CD14-positive monocyte (primary cell): ENCODE measurements around the gene AIRE. TPM values are rescaled to one million over a fixed set of nuclear protein-coding genes. Genes with fewer than 3 reads are reported as not detected.

Experiments
- DNase-seq, 3 donors: peaks; one replicate each; pipeline ENCODE4 v3.0.0-alpha.2; 2011 to 2022
- H2AFZ ChIP-seq: 2 replicates; pipeline ENCODE4 v1.6.0; 2012; ENCODE audit warnings: mild to moderate bottlenecking, low read depth, low read length, inconsistent platforms; ENCODE audit not compliant: insufficient read depth, poor library complexity, severe bottlenecking
- H3K27ac ChIP-seq, 2 donors: 1 replicate in 1 of 2; 2 replicates in 1 of 2; pipeline ENCODE4 v1.5.1; 2012 to 2013; ENCODE audit warnings: low read length in 2 of 2, control low read depth in 1 of 2, inconsistent platforms in 1 of 2, low read depth in 1 of 2, mild to moderate bottlenecking in 1 of 2
- H3K27me3 ChIP-seq, 2 donors: one replicate each; pipeline versions ENCODE4 v1.6.0 to v1.6.1; 2011 to 2013; ENCODE audit warnings: low read length in 2 of 2; ENCODE audit not compliant: control insufficient read depth in 2 of 2, insufficient read depth in 2 of 2
- H3K36me3 ChIP-seq, 2 donors: replicated peaks in 1 of 2; 1 replicate in 1 of 2; 2 replicates in 1 of 2; pipeline versions ENCODE4 v1.5.1 to v1.6.1; 2012 to 2013; ENCODE audit warnings: low read length in 2 of 2, control low read depth in 1 of 2, inconsistent platforms in 1 of 2, mild to moderate bottlenecking in 1 of 2; ENCODE audit not compliant: insufficient read depth in 2 of 2, control insufficient read depth in 1 of 2
- H3K4me1 ChIP-seq, 2 donors: 1 replicate in 1 of 2; 2 replicates in 1 of 2; pipeline versions ENCODE4 v1.5.1 to v1.6.1; 2012 to 2013; ENCODE audit warnings: low read length in 2 of 2, control low read depth in 1 of 2, inconsistent platforms in 1 of 2, mild to moderate bottlenecking in 1 of 2, moderate library complexity in 1 of 2; ENCODE audit not compliant: insufficient read depth in 2 of 2, control insufficient read depth in 1 of 2
- H3K4me2 ChIP-seq: replicated peaks from 2 replicates; pipeline ENCODE3; 2012; ENCODE audit warnings: low read length, moderate library complexity, mild to moderate bottlenecking; ENCODE audit not compliant: poor library complexity, severe bottlenecking; ENCODE audit errors: extremely low read depth
- H3K4me3 ChIP-seq, 3 experiments: fragments of 200-600 bp in 1 of 3; sonication (generic) in 1 of 3; replicated peaks in 1 of 3; 1 replicate in 2 of 3; 2 replicates in 1 of 3; pipeline ENCODE4 v1.5.1; 2011 to 2013; ENCODE audit warnings: low read length in 3 of 3, mild to moderate bottlenecking in 3 of 3, control low read depth in 2 of 3, low read depth in 2 of 3, inconsistent platforms in 1 of 3, moderate library complexity in 1 of 3
- H3K79me2 ChIP-seq: 2 replicates; pipeline ENCODE4 v1.6.0; 2012; ENCODE audit warnings: mild to moderate bottlenecking, control low read depth, inconsistent platforms, low read length, moderate library complexity; ENCODE audit not compliant: insufficient read depth
- H3K9ac ChIP-seq: 2 replicates; pipeline ENCODE4 v1.6.0; 2017; ENCODE audit warnings: low read length, mild to moderate bottlenecking; ENCODE audit not compliant: insufficient read depth, poor library complexity, severe bottlenecking
- H3K9me3 ChIP-seq, 2 donors: replicated peaks in 1 of 2; 1 replicate in 1 of 2; 2 replicates in 1 of 2; pipeline versions ENCODE4 v1.5.1 to v1.6.1; 2012 to 2013; ENCODE audit warnings: low read length in 2 of 2, control low read depth in 1 of 2; ENCODE audit not compliant: control insufficient read depth in 1 of 2, insufficient read depth in 1 of 2
- H4K20me1 ChIP-seq: 2 replicates; pipeline ENCODE4 v1.6.0; 2012; ENCODE audit warnings: mild to moderate bottlenecking, low read length, control low read depth, moderate library complexity; ENCODE audit not compliant: insufficient read depth
- H3K27ac Mint-ChIP-seq, 7 donors: one replicate each; pipeline ENCODE4 v1.8.0; 2020; ENCODE audit warnings: mild to moderate bottlenecking in 7 of 7, mixed read lengths in 7 of 7, moderate library complexity in 6 of 7, inconsistent platforms in 2 of 7
- H3K27me3 Mint-ChIP-seq, 3 donors: one replicate each; pipeline ENCODE4 v1.8.0; 2021 to 2022; ENCODE audit warnings: low read depth in 3 of 3, mild to moderate bottlenecking in 3 of 3, mixed read lengths in 3 of 3, moderate library complexity in 3 of 3, inconsistent platforms in 1 of 3
- H3K36me3 Mint-ChIP-seq, 2 donors: one replicate each; pipeline ENCODE4 v1.8.0; 2020; ENCODE audit warnings: mixed read lengths in 2 of 2, inconsistent platforms in 1 of 2, mild to moderate bottlenecking in 1 of 2
- H3K4me1 Mint-ChIP-seq: one replicate; pipeline ENCODE4 v1.8.0; 2020; ENCODE audit warnings: mild to moderate bottlenecking, mixed read lengths
- H3K4me3 Mint-ChIP-seq, 2 donors: one replicate each; pipeline ENCODE4 v1.8.0; 2020; ENCODE audit warnings: mild to moderate bottlenecking in 2 of 2, mixed read lengths in 2 of 2, moderate library complexity in 1 of 2
- H3K9me3 Mint-ChIP-seq, 7 donors: one replicate each; pipeline ENCODE4 v1.8.0; 2020 to 2022; ENCODE audit warnings: mixed read lengths in 7 of 7, mild to moderate bottlenecking in 6 of 7, moderate library complexity in 6 of 7, inconsistent platforms in 2 of 7
- WGBS: methylation state at CpG from one replicate; pipeline ENCODE4 v1.1.5; 2013; ENCODE audit warnings: missing lambda C conversion rate; ENCODE audit not compliant: insufficient coverage; 5-methylcytosine and 5-hydroxymethylcytosine counted together
- intact Hi-C, 2 donors: fragments of 100-400 bp; cut with micrococcal nuclease; formaldehyde crosslinking; loops; one replicate each; pipeline versions ENCODE4 v1.15.0 to v1.15.1; 2023
- polyA plus RNA-seq, 3 donors: library from polyadenylated mRNA; depleted of rRNA in 1 of 3; unstranded in 2 of 3; stranded (reverse) in 1 of 3; fragments of 300-500 nt in 2 of 3; fragments of >200 nt in 1 of 3; fragmentation: Illumina TruSeq in 2 of 3; gene quantifications; 1 replicate in 2 of 3; 2 replicates in 1 of 3; pipeline ENCODE4 v1.2.3, GENCODE V29; 2012 to 2021
- TF ChIP-seq, protein P1 (sequence below): fragments of 200-600 bp; IDR thresholded peaks from one replicate; pipeline ENCODE4 v1.8.0; 2022; ENCODE audit warnings: antibody characterized with exemption, mild to moderate bottlenecking

The AIRE gene
- polyA plus RNA-seq, 3 donors: not detected

DNA sequence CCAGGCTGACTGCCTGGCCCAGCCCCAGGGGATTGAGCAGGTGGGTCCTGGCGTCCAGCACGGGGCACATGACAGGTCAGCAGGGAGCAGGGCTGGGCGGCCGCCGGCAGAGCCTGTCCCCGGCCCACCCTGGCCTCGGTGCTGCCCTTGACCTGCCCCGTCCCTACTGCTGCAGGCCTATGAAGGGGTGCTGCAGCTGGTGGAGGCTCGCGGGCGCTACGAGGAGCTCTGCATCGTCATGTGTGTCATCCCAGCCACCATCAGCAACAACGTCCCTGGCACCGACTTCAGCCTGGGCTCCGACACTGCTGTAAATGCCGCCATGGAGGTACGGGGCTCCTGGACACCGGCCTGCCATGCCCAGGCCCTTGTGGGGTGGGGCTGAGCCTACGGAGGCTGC lies 37.9 kb downstream of the AIRE start:
- H3K27me3 Mint-ChIP-seq: no peaks in the 10 kb centered on the region

DNA sequence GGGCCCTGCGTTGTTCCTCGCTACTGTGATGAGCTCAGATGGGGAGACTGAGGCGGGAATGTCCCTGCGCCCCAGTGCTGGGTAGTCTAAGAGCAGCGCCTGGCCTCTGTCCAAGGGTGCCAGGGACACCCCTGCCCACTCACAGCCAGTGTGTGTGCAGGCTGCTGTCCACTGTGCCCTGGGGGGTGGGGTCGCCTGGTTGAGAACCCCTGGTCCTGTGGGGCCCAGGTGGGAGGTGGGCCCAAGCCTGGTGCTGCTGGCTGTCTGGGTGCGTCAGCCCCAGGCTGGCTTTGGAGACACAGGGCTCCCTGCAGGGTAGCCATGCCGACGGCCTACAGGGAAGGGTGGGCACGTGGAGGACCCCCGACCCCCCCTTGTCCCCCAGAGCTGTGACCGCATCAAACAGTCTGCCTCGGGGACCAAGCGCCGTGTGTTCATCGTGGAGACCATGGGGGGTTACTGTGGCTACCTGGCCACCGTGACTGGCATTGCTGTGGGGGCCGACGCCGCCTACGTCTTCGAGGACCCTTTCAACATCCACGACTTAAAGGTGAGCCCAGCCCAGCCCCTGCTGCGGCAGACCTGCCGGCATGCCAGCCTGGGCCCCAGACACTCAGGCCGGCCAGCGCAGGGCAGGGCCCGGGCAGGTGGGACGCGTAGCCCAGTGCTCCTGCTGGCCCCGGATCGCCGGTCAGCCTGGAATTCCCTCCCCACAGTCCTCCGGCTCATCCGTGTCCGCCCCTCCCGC lies 38.6 kb downstream of the AIRE start:
- H3K27me3 Mint-ChIP-seq: no peaks in the 10 kb centered on the region
- H3K9me3 ChIP-seq: no peaks in the 10 kb centered on the region
- intact Hi-C loops: no loop called here
- peaks cover 17% of the 10 kb centered on the region for H4K20me1 ChIP-seq
- no peaks in the 10 kb centered on the region for H3K4me1 ChIP-seq
- no peak overlapping the region for H3K27ac ChIP-seq
- 99% methylated on average over 27 of the region's 37 CpGs for WGBS
- H3K79me2 ChIP-seq: no peaks in the 10 kb centered on the region
- H3K4me3 Mint-ChIP-seq: no peak overlapping the region
- TF ChIP-seq, protein P1, sequence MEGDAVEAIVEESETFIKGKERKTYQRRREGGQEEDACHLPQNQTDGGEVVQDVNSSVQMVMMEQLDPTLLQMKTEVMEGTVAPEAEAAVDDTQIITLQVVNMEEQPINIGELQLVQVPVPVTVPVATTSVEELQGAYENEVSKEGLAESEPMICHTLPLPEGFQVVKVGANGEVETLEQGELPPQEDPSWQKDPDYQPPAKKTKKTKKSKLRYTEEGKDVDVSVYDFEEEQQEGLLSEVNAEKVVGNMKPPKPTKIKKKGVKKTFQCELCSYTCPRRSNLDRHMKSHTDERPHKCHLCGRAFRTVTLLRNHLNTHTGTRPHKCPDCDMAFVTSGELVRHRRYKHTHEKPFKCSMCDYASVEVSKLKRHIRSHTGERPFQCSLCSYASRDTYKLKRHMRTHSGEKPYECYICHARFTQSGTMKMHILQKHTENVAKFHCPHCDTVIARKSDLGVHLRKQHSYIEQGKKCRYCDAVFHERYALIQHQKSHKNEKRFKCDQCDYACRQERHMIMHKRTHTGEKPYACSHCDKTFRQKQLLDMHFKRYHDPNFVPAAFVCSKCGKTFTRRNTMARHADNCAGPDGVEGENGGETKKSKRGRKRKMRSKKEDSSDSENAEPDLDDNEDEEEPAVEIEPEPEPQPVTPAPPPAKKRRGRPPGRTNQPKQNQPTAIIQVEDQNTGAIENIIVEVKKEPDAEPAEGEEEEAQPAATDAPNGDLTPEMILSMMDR: no peak
- no peak overlapping the region for H3K9ac ChIP-seq
- H3K4me3 ChIP-seq: no peak overlapping the region
- H3K27ac Mint-ChIP-seq: peak overlapping the region in 1 of 7 donors; percentile 26
- no peak overlapping the region for H3K4me2 ChIP-seq
- H3K27me3 ChIP-seq: no peaks in the 10 kb centered on the region
- no peaks in the 10 kb centered on the region for H3K4me1 Mint-ChIP-seq
- no peak overlapping the region for H2AFZ ChIP-seq
- no peaks in the 10 kb centered on the region for H3K9me3 Mint-ChIP-seq
- H3K36me3 ChIP-seq: peaks cover 74 to 77% of the 10 kb centered on the region in 2 donors
- DNase-seq: no peak
- H3K36me3 Mint-ChIP-seq: peaks cover 28 to 68% of the 10 kb centered on the region in 2 donors

More for the DNA sequence above, 37.9 kb downstream of the AIRE start:
- Histone ChIP-seq H4K20me1 (peaks cover 14% of the 10 kb centered on the region), H3K36me3 (peaks cover 81 to 82% of the 10 kb centered on the region in 2 donors), H3K27me3 (no peaks in the 10 kb centered on the region), H3K4me1 (no peaks in the 10 kb centered on the region), H3K4me3 (no peak overlapping the region), H3K9ac (no peak overlapping the region), H3K79me2 (no peaks in the 10 kb centered on the region), H3K27ac (no peak overlapping the region), H3K4me2 (no peak overlapping the region), H2AFZ (no peak overlapping the region), H3K9me3 (no peaks in the 10 kb centered on the region)
- no peaks in the 10 kb centered on the region for H3K4me1 Mint-ChIP-seq
- peak overlapping the region in 1 of 7 donors; percentile 26 for H3K27ac Mint-ChIP-seq
- no peak for DNase-seq
- WGBS: 88% methylated on average over 20 of the region's 20 CpGs
- H3K9me3 Mint-ChIP-seq: no peaks in the 10 kb centered on the region
- intact Hi-C loops: no loop called here
- peaks cover 32 to 74% of the 10 kb centered on the region in 2 donors for H3K36me3 Mint-ChIP-seq
- no peak overlapping the region for H3K4me3 Mint-ChIP-seq
- TF ChIP-seq, protein P1: no peak
